OCI-LY7 (cell line): Measurements from ENCODE around the gene METTL18. TPM values are rescaled to one million over a fixed set of nuclear protein-coding genes. Genes with fewer than 3 reads are reported as not detected.

Experiments
- Bru-seq: library from RNA; stranded (reverse); fragments of 400-500 nt; gene quantifications from one replicate; lab custom pipeline; 2021; lab: Mats Ljungman, UMichigan
- BruChase-seq, 2 experiments: library from RNA; stranded (reverse); fragments of 400-500 nt; gene quantifications; one replicate each; lab custom pipeline; 2021; lab: Mats Ljungman, UMichigan
- BruUV-seq: library from RNA; stranded (reverse); fragments of 400-500 nt; replicated peaks from 2 replicates; lab custom pipeline; 2021; lab: Mats Ljungman, UMichigan
- CTCF ChIA-PET: fragments of 300-600 bp; sonication (Branson Sonifier 250); formaldehyde crosslinking; loops from one replicate; lab custom pipeline; 2022; ENCODE audit warnings: antibody characterized with exemption; ENCODE audit not compliant: unreplicated experiment; lab: Charles Lee
- POLR2A ChIA-PET: fragments of 300-600 bp; sonication (Branson Sonifier 250); formaldehyde crosslinking; loops from one replicate; lab custom pipeline; 2022; ENCODE audit warnings: antibody characterized with exemption; lab: Charles Lee
- DNase-seq: peaks from one replicate; pipeline ENCODE4 v3.0.0-alpha.2; 2015; ENCODE audit warnings: low spot score
- H2AFZ ChIP-seq: fragments of 200-600 bp; sonication (generic), shearing (Covaris generic); 2 replicates; pipeline ENCODE4 v1.6.1; 2014; ENCODE audit warnings: mild to moderate bottlenecking, antibody characterized with exemption, low read length, moderate library complexity
- H3K27ac ChIP-seq: fragments of 200-600 bp; sonication (generic); 2 replicates; pipeline ENCODE4 v1.5.1; 2014; ENCODE audit warnings: mixed run types, low read depth, mild to moderate bottlenecking, moderate library complexity, low read length, inconsistent platforms; ENCODE audit not compliant: poor library complexity, severe bottlenecking
- H3K36me3 ChIP-seq: fragments of 200-600 bp; sonication (generic); 2 replicates; pipeline ENCODE4 v1.6.1; 2014; ENCODE audit warnings: mild to moderate bottlenecking, antibody characterized with exemption, low read length, moderate library complexity, mixed read lengths; ENCODE audit not compliant: insufficient read depth
- H3K4me1 ChIP-seq: fragments of 200-600 bp; sonication (generic); 2 replicates; pipeline ENCODE4 v1.5.1; 2014; ENCODE audit warnings: mild to moderate bottlenecking, low read length; ENCODE audit not compliant: insufficient read depth, poor library complexity, severe bottlenecking
- H3K4me2 ChIP-seq: fragments of 200-600 bp; sonication (generic); 2 replicates; pipeline ENCODE4 v1.6.1; 2014; ENCODE audit warnings: mild to moderate bottlenecking, low read length
- H3K4me3 ChIP-seq: fragments of 200-600 bp; sonication (generic); 2 replicates; pipeline ENCODE4 v1.5.1; 2014; ENCODE audit warnings: mild to moderate bottlenecking, low read depth, low read length; ENCODE audit not compliant: poor library complexity, severe bottlenecking
- H3K79me2 ChIP-seq: fragments of 200-600 bp; sonication (generic); 2 replicates; pipeline ENCODE4 v1.6.1; 2016; ENCODE audit warnings: low read depth, mild to moderate bottlenecking, low read length, moderate library complexity, mixed read lengths; ENCODE audit not compliant: insufficient read depth
- H3K9me2 ChIP-seq: fragments of 200-600 bp; sonication (generic); 2 replicates; pipeline ENCODE4 v1.6.1; 2016; ENCODE audit warnings: mild to moderate bottlenecking, low read length, mixed read lengths; ENCODE audit not compliant: insufficient read depth
- H3K9me3 ChIP-seq: fragments of 200-600 bp; sonication (generic); 2 replicates; pipeline ENCODE4 v1.6.1; 2014; ENCODE audit warnings: mild to moderate bottlenecking, mixed run types, low read length, mixed read lengths
- H4K20me1 ChIP-seq: fragments of 200-600 bp; sonication (generic); 2 replicates; pipeline ENCODE4 v1.6.1; 2014; ENCODE audit warnings: mild to moderate bottlenecking, antibody characterized with exemption, low read length, moderate library complexity, mixed read lengths; ENCODE audit not compliant: insufficient read depth
- CTCF ChIP-seq: fragments of 200-600 bp; sonication (generic); conservative IDR thresholded peaks from 2 replicates; pipeline ENCODE4 v1.5.1; 2014; ENCODE audit warnings: mild to moderate bottlenecking, antibody characterized with exemption, low read length, moderate library complexity, mixed read lengths
- EZH2phosphoT487 ChIP-seq: fragments of 200-600 bp; sonication (generic); IDR thresholded peaks from 2 replicates; pipeline ENCODE4 v1.6.1; 2018; ENCODE audit warnings: low read depth, borderline replicate concordance, mild to moderate bottlenecking, mixed run types, antibody characterized with exemption, low read length, moderate library complexity, mixed read lengths
- intact Hi-C: fragments of 100-400 bp; cut with micrococcal nuclease; formaldehyde crosslinking; loops from one replicate; pipeline ENCODE4 v1.10.0; 2022; ENCODE audit not compliant: unreplicated experiment
- long read RNA-seq: library from polyadenylated mRNA; stranded (forward); transcript quantifications from one replicate; pipeline ENCODE4 v2.0.0, GENCODE V29; 2022
- total RNA-seq, 2 experiments: library from RNA; depleted of rRNA in 1 of 2; stranded (reverse); fragments of >200 nt in 1 of 2; shearing (Covaris generic) in 1 of 2; gene quantifications; 2 replicates each; pipeline ENCODE4 v1.2.3, GENCODE V29; 2014 to 2022

The METTL18 gene
- total RNA-seq (2014; rRNA removed; shearing (Covaris generic)) = 10.6 and 12.6 TPM in 2 replicates
- total RNA-seq (2022) = 8.1 and 8.7 TPM in 2 replicates
- Bru-seq, nascent RNA = percentile 85 among the genes with signal in this experiment
- BruChase-seq, experiment 1, labeled RNA remaining after a 6-hour chase = percentile 43 among the genes with signal in this experiment
- BruChase-seq, experiment 2, labeled RNA remaining after a 2-hour chase = percentile 71 among the genes with signal in this experiment
- long read RNA-seq, transcript METTL18-202 (2 exons, 1,521 nt) = major isoform, 15 of 16 reads
- long read RNA-seq, partial matches to known transcripts = 0 of 16 reads
- long read RNA-seq, other reads (novel, unspliced or antisense) = 1 of 16 reads

GRCh38 chr1:169794530-169795416 lies at the start of gene METTL18:
Gene METTL18, minus strand, starts transcription at chr1:169794907. Its CDS starts 1,212 bp downstream, at chr1:169793695.
- Histone ChIP-seq H3K4me3 (peak within 1 kb of the TSS; percentile 85), H3K4me2 (peak within 1 kb of the TSS; percentile 95), H4K20me1 (no peaks in the 10 kb centered on the region), H3K9me2 (no peaks in the 10 kb centered on the region), H3K36me3 (peaks cover 48% of the 10 kb centered on the region), H3K4me1 (peaks cover 43% of the 10 kb centered on the region), H2AFZ (peak within 1 kb of the TSS; percentile 92), H3K9me3 (no peaks in the 10 kb centered on the region), H3K79me2 (peaks cover 60% of the 10 kb centered on the region), H3K27ac (peak within 1 kb of the TSS; percentile 59)
- ChIA-PET CTCF (interaction anchor here (0.5 kb wide), 1 partner anchor 215 kb away, joined by 3 read pairs; no protein-coding TSS in a partner anchor), POLR2A (interaction anchor here (0.6 to 4.3 kb wide), 11 partner anchors 8 to 1852 kb away, joined by 3 to 24 read pairs (median 5); partner anchors contain the start of gene SCYL3)
- TF ChIP-seq EZH2phosphoT487 = no peak
- TF ChIP-seq CTCF = peak; percentile 71
- peak; percentile 95 for DNase-seq
- intact Hi-C loops = loop anchor here (1.0 to 10.0 kb wide), 7 partner anchors 99 to 740 kb away; partner anchors contain the start of genes ATP1B1, BLZF1, GORAB and KIFAP3
- BruUV-seq = TSS peak; percentile 88

GRCh38 chr1:169838942-169839341 lies 44.2 kb upstream of the METTL18 start:
- intact Hi-C loops = no loop called here
- no peaks in the 10 kb centered on the region for H3K4me1 ChIP-seq
- H2AFZ ChIP-seq = no peak overlapping the region
- H3K9me2 ChIP-seq = no peaks in the 10 kb centered on the region
- TF ChIP-seq CTCF (no peak), EZH2phosphoT487 (no peak)
- H4K20me1 ChIP-seq = no peaks in the 10 kb centered on the region
- no peak overlapping the region for H3K4me2 ChIP-seq
- 0 out of 2 replicates have a peak, but pooled peaks cover 18% of the 10 kb centered on the region for H3K79me2 ChIP-seq
- H3K27ac ChIP-seq = no peak overlapping the region
- no TSS peak for BruUV-seq
- H3K4me3 ChIP-seq = no peak overlapping the region
- ChIA-PET CTCF (no interaction called here), POLR2A (no interaction called here)
- peaks cover 100% of the 10 kb centered on the region for H3K36me3 ChIP-seq
- H3K9me3 ChIP-seq = 0 out of 2 replicates have a peak, but pooled peaks cover 11% of the 10 kb centered on the region
- no peak for DNase-seq
